Upper lobe of left lung (tissue), 4 donors: ENCODE data around the gene KLHL28.

Experiments used
- EP300 ChIP-seq, 4 donors: sonication (generic); formaldehyde crosslinking; IDR thresholded peaks; one replicate each; pipeline ENCODE4 v1.5.1; 2017; ENCODE audit warnings: antibody characterized with exemption in 4 of 4, control low read depth in 2 of 4
- POLR2A ChIP-seq, 4 donors: fragments of 450-650 bp; IDR thresholded peaks; one replicate each; pipeline ENCODE4 v1.5.1; 2016 to 2017; ENCODE audit warnings: antibody characterized with exemption in 4 of 4, mild to moderate bottlenecking in 2 of 4
- POLR2AphosphoS5 ChIP-seq, 2 donors: sonication (generic); formaldehyde crosslinking; IDR thresholded peaks; one replicate each; pipeline ENCODE4 v1.5.1; 2017; ENCODE audit warnings: antibody characterized with exemption in 2 of 2
- TF ChIP-seq, protein P1 (sequence below), 6 experiments: fragments of 450-650 bp in 4 of 6; fragments of 200-600 bp in 2 of 6; sonication (generic) in 2 of 6; IDR thresholded peaks; one replicate each; pipeline ENCODE4 v1.5.1; 2016 to 2019; ENCODE audit warnings: antibody characterized with exemption in 6 of 6

DNA sequence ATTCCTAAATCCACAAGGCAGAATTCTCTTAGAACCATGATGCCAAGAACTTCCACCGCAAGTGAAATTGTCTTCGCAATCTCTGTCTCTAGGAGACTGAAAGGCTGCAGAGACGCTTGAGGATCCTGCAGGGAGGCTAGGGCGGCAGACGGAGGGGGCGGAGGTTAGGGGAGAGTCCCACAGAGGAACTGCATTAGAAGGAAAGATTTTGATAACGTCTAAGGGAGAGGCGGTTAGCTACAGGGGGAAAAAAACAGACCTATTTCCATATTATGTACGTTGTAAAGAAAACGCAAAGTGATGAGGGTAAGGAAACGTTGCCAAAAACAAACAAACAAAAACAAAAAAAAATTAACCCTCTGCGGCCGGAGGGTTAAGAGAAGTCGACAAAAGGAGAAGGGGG, 595 bp downstream of the KLHL28 start:
- TF ChIP-seq, protein P1, sequence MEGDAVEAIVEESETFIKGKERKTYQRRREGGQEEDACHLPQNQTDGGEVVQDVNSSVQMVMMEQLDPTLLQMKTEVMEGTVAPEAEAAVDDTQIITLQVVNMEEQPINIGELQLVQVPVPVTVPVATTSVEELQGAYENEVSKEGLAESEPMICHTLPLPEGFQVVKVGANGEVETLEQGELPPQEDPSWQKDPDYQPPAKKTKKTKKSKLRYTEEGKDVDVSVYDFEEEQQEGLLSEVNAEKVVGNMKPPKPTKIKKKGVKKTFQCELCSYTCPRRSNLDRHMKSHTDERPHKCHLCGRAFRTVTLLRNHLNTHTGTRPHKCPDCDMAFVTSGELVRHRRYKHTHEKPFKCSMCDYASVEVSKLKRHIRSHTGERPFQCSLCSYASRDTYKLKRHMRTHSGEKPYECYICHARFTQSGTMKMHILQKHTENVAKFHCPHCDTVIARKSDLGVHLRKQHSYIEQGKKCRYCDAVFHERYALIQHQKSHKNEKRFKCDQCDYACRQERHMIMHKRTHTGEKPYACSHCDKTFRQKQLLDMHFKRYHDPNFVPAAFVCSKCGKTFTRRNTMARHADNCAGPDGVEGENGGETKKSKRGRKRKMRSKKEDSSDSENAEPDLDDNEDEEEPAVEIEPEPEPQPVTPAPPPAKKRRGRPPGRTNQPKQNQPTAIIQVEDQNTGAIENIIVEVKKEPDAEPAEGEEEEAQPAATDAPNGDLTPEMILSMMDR (IDR thresholded peaks at IDR 0.05): no peak
- TF ChIP-seq POLR2A (IDR thresholded peaks at IDR 0.05): no peak
- TF ChIP-seq POLR2AphosphoS5 (IDR thresholded peaks at IDR 0.05): no peak
- TF ChIP-seq EP300 (IDR thresholded peaks at IDR 0.05): no peak
